OCI-LY1 (cell line): ENCODE results near the gene FRY.

ENCODE experiments used
- EZH2 ChIP-seq: fragments of 200-600 bp; sonication (generic), shearing (Covaris generic); IDR thresholded peaks from 2 replicates; pipeline ENCODE4 v1.8.0; 2017; ENCODE audit warnings: borderline replicate concordance, mixed run types, mild to moderate bottlenecking, antibody characterized with exemption, low read length, moderate library complexity, mixed read lengths
- TF ChIP-seq, protein P1 (sequence below): fragments of 200-600 bp; sonication (generic), shearing (Covaris generic); IDR thresholded peaks from 2 replicates; pipeline ENCODE4 v1.5.1; 2017; ENCODE audit warnings: mild to moderate bottlenecking, antibody characterized with exemption, low read length, moderate library complexity, mixed read lengths

DNA sequence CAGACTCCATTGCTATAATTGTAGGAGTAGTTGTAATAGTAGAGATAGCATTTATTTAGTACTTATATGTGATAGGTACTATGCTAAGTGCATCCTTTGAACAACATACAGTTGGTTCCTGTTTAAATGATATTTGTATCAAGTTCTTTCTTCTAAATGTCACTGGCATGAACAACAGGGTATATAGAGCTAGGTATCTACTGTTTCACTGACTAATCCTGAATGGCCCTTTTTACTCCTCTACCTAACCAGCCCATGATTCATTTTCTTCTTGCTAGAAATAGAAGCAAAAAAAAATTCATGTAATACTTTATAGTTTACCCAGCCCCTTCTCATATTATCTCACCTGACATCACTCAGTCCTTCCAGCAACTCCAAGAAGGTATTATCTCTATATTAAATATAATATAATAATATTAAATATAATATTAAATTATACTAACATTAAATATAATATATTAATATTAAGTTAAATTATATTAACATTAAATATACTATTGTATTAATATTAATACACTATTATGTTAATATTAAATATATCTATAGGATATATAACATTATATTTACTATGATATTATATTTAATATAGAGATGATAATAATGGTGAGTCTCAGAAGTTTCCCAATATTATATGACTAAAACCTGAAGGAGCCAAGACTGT, 74.2 kb downstream of the FRY start:
- TF ChIP-seq, protein P1, sequence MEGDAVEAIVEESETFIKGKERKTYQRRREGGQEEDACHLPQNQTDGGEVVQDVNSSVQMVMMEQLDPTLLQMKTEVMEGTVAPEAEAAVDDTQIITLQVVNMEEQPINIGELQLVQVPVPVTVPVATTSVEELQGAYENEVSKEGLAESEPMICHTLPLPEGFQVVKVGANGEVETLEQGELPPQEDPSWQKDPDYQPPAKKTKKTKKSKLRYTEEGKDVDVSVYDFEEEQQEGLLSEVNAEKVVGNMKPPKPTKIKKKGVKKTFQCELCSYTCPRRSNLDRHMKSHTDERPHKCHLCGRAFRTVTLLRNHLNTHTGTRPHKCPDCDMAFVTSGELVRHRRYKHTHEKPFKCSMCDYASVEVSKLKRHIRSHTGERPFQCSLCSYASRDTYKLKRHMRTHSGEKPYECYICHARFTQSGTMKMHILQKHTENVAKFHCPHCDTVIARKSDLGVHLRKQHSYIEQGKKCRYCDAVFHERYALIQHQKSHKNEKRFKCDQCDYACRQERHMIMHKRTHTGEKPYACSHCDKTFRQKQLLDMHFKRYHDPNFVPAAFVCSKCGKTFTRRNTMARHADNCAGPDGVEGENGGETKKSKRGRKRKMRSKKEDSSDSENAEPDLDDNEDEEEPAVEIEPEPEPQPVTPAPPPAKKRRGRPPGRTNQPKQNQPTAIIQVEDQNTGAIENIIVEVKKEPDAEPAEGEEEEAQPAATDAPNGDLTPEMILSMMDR, result no peak
- TF ChIP-seq EZH2, result no peak
